Femur (tissue), 1 donor: ENCODE measurements around the gene ACSL3.
"Not testable (repeated sequence)": the region's sequence is repeated elsewhere in the genome, so short reads cannot be mapped to it uniquely, and the experiment has no call there.

Experiments used
- DNase-seq: peaks from one replicate; pipeline ENCODE4 v3.0.0-alpha.2; 2017

Gene ACSL3

GRCh38 chr2:222854773-222855700, 5.8 kb upstream of the ACSL3 start:
- no peak for DNase-seq

- DNase-seq, result peak; percentile 34
These were observed 837 bp upstream of the ACSL3 start for GRCh38 chr2:222859786-222860612.

- DNase-seq, result peak; percentile 60
These were observed 722 bp downstream of the ACSL3 start for GRCh38 chr2:222861411-222862105.

- DNase-seq, result peak; percentile 52
These were observed 1.5 kb downstream of the ACSL3 start for GRCh38 chr2:222862106-222862908.

- DNase-seq, result no peak
These were observed 2.2 kb downstream of the ACSL3 start for GRCh38 chr2:222862909-222863544.

- DNase-seq, result no peak
These were observed 3.5 kb downstream of the ACSL3 start for GRCh38 chr2:222864296-222864695.

- DNase-seq, result no peak
These were observed 4.5 kb downstream of the ACSL3 start for GRCh38 chr2:222865301-222865700.

GRCh38 chr2:222866358-222866960, 5.6 kb downstream of the ACSL3 start:
- no peak for DNase-seq

GRCh38 chr2:222868560-222869251, 7.9 kb downstream of the ACSL3 start:
- not testable (repeated sequence) for DNase-seq

- DNase-seq, result no peak
These were observed 8.4 kb downstream of the ACSL3 start for GRCh38 chr2:222869252-222869560.

- DNase-seq, result no peak
These were observed 10.5 kb downstream of the ACSL3 start for GRCh38 chr2:222871291-222871690.

GRCh38 chr2:222872551-222872950, 11.7 kb downstream of the ACSL3 start:
- DNase-seq, result no peak

- no peak for DNase-seq
These were observed 14.6 kb downstream of the ACSL3 start for GRCh38 chr2:222875482-222875881.

- DNase-seq, result no peak
These were observed 16.1 kb downstream of the ACSL3 start for GRCh38 chr2:222876947-222877346.

- DNase-seq, result no peak
These were observed 16.9 kb downstream of the ACSL3 start for GRCh38 chr2:222877556-222878300.

- no peak for DNase-seq
These were observed 17.6 kb downstream of the ACSL3 start for GRCh38 chr2:222878301-222878876.

GRCh38 chr2:222878877-222879603, 18.2 kb downstream of the ACSL3 start:
- DNase-seq, result no peak

GRCh38 chr2:222879604-222879933, 18.7 kb downstream of the ACSL3 start:
- DNase-seq, result no peak

- no peak for DNase-seq
These were observed 21.7 kb downstream of the ACSL3 start for GRCh38 chr2:222882484-222882928.
